Measurements from ENCODE around the gene RNF224. TPM values are rescaled to one million over a fixed set of nuclear protein-coding genes. Genes with fewer than 3 reads are reported as not detected.

RNF224 gene
- total and polyA plus RNA-seq, 2 experiments from 2014 or later: 0.63 TPM; not detected in 1

GRCh38 chr9:137195525-137196220 is 31.6 kb upstream of the RNF224 start:
- Histone ChIP-seq H3K27ac (ENCODE audit: low read depth) (no peak overlapping the region), H3F3A (replicated peaks; ENCODE audit: low read depth) (no peaks in the 10 kb centered on the region), H3K4me1 (ENCODE audit: insufficient read depth) (peaks cover 6% of the 10 kb centered on the region; the same call in 1 of the 2 replicates), H4K20me1 (replicated peaks; ENCODE audit: insufficient read depth) (no peaks in the 10 kb centered on the region; the same call in 1 of the 2 replicates), H3K79me2 (replicated peaks; ENCODE audit: insufficient read depth) (peaks cover 45% of the 10 kb centered on the region), H3K4me2 (no peak overlapping the region), H3K27me3 (ENCODE audit: insufficient read depth) (no peaks in the 10 kb centered on the region), H2AFZ (no peak overlapping the region), H3K4me3 (no peak overlapping the region), H3K36me3 (ENCODE audit: insufficient read depth) (no peaks in the 10 kb centered on the region), H3K9me2 (ENCODE audit: insufficient read depth) (no peaks in the 10 kb centered on the region)
- no peak for ATAC-seq
- no peak overlapping the region for H3K4me3 Mint-ChIP-seq
- H3K27ac Mint-ChIP-seq: no peak overlapping the region
- peaks cover 3% of the 10 kb centered on the region for H3K27me3 Mint-ChIP-seq (ENCODE audit: insufficient read depth, low read depth, poor library complexity)
- peaks cover 2% of the 10 kb centered on the region; the same call in 2 of the 3 replicates for H3K36me3 Mint-ChIP-seq (ENCODE audit: low read depth)
- TF ChIP-seq EZH2 (IDR thresholded peaks at IDR 0.05; ENCODE audit: low read depth, unreplicated experiment): no peak
- no peak for TF ChIP-seq POLR2AphosphoS5 (IDR thresholded peaks at IDR 0.05; ENCODE audit: low read depth)
- no peak for TF ChIP-seq STAT1 (IDR thresholded peaks at IDR 0.05; ENCODE audit: unreplicated experiment)
- H3K9me3 Mint-ChIP-seq: no peaks in the 10 kb centered on the region; the same call in 2 of the 3 replicates
- peaks cover 16% of the 10 kb centered on the region for H3K4me1 Mint-ChIP-seq
- no peak for DNase-seq (ENCODE audit: low spot score)

DNA sequence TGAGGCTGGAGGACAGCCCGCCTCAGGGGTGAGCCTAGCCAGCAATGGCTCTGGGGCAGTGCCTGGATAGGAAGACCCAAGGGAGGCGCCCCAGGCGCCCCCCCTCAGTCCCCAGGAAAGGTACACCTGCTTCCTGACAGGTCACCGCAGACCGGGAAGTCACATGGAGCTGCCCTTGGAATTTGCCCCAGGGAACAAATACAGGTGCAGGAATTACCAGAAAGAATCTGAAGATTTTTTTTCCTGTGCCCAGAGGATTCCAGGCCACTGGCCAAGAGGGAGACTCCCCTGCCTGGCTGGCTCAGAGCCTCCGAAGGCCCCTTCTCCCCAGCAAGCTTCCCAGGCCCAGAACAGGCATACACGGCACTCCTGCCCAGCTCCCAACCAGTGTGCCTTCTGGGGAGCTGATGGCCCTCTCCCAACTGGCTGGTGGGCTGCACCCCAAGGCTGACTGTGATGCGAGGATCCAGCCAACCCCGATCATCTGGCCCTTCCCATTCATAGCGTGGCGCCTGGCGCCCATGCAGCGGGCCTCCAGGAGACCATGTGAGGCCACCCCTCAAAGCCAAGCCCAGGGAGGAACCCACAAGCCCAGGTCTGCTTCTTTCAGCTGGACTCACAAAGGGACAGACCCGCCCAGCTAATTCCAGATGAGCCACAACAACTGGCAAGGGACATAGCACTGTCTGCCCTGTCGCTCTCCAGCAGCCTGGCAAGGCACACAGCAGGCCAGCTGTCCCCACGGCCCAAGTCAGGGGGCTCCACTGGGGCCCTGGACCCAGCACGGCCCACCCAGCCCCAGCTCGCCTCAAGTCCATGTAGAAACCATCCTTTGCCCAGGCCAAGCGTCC is 29.0 kb upstream of the RNF224 start:
- no peaks in the 10 kb centered on the region; the same call in 2 of the 3 replicates for H3K36me3 Mint-ChIP-seq (ENCODE audit: low read depth)
- ATAC-seq: no peak
- peak overlapping the region; percentile 87 for H3K4me2 ChIP-seq

DNA sequence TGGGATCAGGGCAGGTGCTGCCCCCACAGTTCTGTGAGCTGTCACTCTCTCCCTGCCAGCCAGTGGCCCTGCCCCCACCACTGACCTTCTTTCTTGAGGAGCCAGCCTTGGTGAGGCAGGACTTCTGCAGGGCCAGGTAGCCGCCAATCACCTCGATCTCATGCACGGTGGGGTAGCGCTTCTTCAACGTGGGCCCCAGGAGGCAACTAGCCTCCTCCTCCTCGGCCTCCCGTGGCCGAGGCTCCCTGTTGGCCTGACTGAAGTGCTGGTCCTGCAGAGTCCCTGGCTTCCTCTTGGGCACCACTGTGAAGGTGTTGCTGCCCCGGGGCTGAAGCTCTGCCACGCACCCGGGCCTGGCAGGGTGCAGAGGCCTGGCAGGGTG is 28.4 kb upstream of the RNF224 start:
- no peaks in the 10 kb centered on the region for H3K36me3 ChIP-seq (ENCODE audit: insufficient read depth)
- H3K4me3 Mint-ChIP-seq: peak overlapping the region; percentile 43; the same call in 2 of the 3 replicates
- no peak overlapping the region for H3K27ac Mint-ChIP-seq
- no peaks in the 10 kb centered on the region; the same call in 2 of the 3 replicates for H3K36me3 Mint-ChIP-seq (ENCODE audit: low read depth)
- H3K9me2 ChIP-seq (ENCODE audit: insufficient read depth): no peaks in the 10 kb centered on the region
- TF ChIP-seq, protein P1, sequence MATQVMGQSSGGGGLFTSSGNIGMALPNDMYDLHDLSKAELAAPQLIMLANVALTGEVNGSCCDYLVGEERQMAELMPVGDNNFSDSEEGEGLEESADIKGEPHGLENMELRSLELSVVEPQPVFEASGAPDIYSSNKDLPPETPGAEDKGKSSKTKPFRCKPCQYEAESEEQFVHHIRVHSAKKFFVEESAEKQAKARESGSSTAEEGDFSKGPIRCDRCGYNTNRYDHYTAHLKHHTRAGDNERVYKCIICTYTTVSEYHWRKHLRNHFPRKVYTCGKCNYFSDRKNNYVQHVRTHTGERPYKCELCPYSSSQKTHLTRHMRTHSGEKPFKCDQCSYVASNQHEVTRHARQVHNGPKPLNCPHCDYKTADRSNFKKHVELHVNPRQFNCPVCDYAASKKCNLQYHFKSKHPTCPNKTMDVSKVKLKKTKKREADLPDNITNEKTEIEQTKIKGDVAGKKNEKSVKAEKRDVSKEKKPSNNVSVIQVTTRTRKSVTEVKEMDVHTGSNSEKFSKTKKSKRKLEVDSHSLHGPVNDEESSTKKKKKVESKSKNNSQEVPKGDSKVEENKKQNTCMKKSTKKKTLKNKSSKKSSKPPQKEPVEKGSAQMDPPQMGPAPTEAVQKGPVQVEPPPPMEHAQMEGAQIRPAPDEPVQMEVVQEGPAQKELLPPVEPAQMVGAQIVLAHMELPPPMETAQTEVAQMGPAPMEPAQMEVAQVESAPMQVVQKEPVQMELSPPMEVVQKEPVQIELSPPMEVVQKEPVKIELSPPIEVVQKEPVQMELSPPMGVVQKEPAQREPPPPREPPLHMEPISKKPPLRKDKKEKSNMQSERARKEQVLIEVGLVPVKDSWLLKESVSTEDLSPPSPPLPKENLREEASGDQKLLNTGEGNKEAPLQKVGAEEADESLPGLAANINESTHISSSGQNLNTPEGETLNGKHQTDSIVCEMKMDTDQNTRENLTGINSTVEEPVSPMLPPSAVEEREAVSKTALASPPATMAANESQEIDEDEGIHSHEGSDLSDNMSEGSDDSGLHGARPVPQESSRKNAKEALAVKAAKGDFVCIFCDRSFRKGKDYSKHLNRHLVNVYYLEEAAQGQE (IDR thresholded peaks at IDR 0.05; ENCODE audit: unreplicated experiment): no peak
- TF ChIP-seq STAT1 (IDR thresholded peaks at IDR 0.05; ENCODE audit: unreplicated experiment): no peak
- TF ChIP-seq NANOG (IDR thresholded peaks at IDR 0.05; ENCODE audit: borderline replicate concordance): no peak
- no peak for TF ChIP-seq JUNB (IDR thresholded peaks at IDR 0.05; ENCODE audit: unreplicated experiment)
- TF ChIP-seq ZNF331 (CRISPR knock-in tag; IDR thresholded peaks at IDR 0.05; ENCODE audit: low read depth): no peak
- no peak for TF ChIP-seq ZNF114 (CRISPR knock-in tag; IDR thresholded peaks at IDR 0.05)
- TF ChIP-seq, protein P2, sequence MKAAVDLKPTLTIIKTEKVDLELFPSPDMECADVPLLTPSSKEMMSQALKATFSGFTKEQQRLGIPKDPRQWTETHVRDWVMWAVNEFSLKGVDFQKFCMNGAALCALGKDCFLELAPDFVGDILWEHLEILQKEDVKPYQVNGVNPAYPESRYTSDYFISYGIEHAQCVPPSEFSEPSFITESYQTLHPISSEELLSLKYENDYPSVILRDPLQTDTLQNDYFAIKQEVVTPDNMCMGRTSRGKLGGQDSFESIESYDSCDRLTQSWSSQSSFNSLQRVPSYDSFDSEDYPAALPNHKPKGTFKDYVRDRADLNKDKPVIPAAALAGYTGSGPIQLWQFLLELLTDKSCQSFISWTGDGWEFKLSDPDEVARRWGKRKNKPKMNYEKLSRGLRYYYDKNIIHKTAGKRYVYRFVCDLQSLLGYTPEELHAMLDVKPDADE (IDR thresholded peaks at IDR 0.05): no peak
- DNase-seq (ENCODE audit: low spot score) (no peak), ATAC-seq (no peak)
- H3K4me1 ChIP-seq (ENCODE audit: insufficient read depth): peaks cover 16% of the 10 kb centered on the region; the same call in 1 of the 2 replicates
- peaks cover 26% of the 10 kb centered on the region for H3K4me1 Mint-ChIP-seq
- H3K79me2 ChIP-seq (replicated peaks; ENCODE audit: insufficient read depth): peaks cover 63% of the 10 kb centered on the region
- peaks cover 7% of the 10 kb centered on the region for H3K27me3 Mint-ChIP-seq (ENCODE audit: insufficient read depth, low read depth, poor library complexity)
- no peak overlapping the region for H3K27ac ChIP-seq (ENCODE audit: low read depth)
- no peak overlapping the region for H2AFZ ChIP-seq
- peaks cover 4% of the 10 kb centered on the region for H4K20me1 ChIP-seq (replicated peaks; ENCODE audit: insufficient read depth)
- H3F3A ChIP-seq (replicated peaks; ENCODE audit: low read depth): peaks cover 15% of the 10 kb centered on the region; the same call in 1 of the 2 replicates
- H3K4me2 ChIP-seq: peak overlapping the region; percentile 87
- peak overlapping the region; percentile 55; the same call in 1 of the 2 replicates for H3K4me3 ChIP-seq
- no peaks in the 10 kb centered on the region; the same call in 2 of the 3 replicates for H3K9me3 Mint-ChIP-seq
- no peaks in the 10 kb centered on the region for H3K27me3 ChIP-seq (ENCODE audit: insufficient read depth)

More for the DNA sequence above, 29.0 kb upstream of the RNF224 start:
- Histone ChIP-seq H4K20me1 (replicated peaks; ENCODE audit: insufficient read depth) (peaks cover 4% of the 10 kb centered on the region), H3K36me3 (ENCODE audit: insufficient read depth) (no peaks in the 10 kb centered on the region), H3K79me2 (replicated peaks; ENCODE audit: insufficient read depth) (peaks cover 58% of the 10 kb centered on the region), H3K4me1 (ENCODE audit: insufficient read depth) (peaks cover 16% of the 10 kb centered on the region; the same call in 1 of the 2 replicates), H3K4me3 (peak overlapping the region; percentile 55; the same call in 1 of the 2 replicates), H3K27ac (ENCODE audit: low read depth) (no peak overlapping the region), H2AFZ (no peak overlapping the region), H3K27me3 (ENCODE audit: insufficient read depth) (no peaks in the 10 kb centered on the region), H3F3A (replicated peaks; ENCODE audit: low read depth) (peaks cover 15% of the 10 kb centered on the region; the same call in 1 of the 2 replicates), H3K9me2 (ENCODE audit: insufficient read depth) (no peaks in the 10 kb centered on the region)
- H3K9me3 Mint-ChIP-seq: no peaks in the 10 kb centered on the region; the same call in 2 of the 3 replicates
- TF ChIP-seq CREB1 (CRISPR knock-in tag; IDR thresholded peaks at IDR 0.05; ENCODE audit: low read depth): no peak
- H3K27ac Mint-ChIP-seq: no peak overlapping the region
- peaks cover 7% of the 10 kb centered on the region for H3K27me3 Mint-ChIP-seq (ENCODE audit: insufficient read depth, low read depth, poor library complexity)
- peak overlapping the region; percentile 43 for H3K4me3 Mint-ChIP-seq
- peaks cover 25% of the 10 kb centered on the region for H3K4me1 Mint-ChIP-seq
- DNase-seq (ENCODE audit: low spot score): no peak
